Activated naive CD4-positive, alpha-beta T cell treated with anti-CD3 and anti-CD28 coated beads for 36 hours (primary cell): ENCODE data around the gene ZNF747. TPM values are rescaled to one million over a fixed set of nuclear protein-coding genes. Genes with fewer than 3 reads are reported as not detected.
A peak's percentile ranks its signal among the peaks of the same experiment; 100 is the strongest.

Experiments
- CTCF ChIA-PET: fragments of 350-600 bp; sonication (Branson Sonifier 250); formaldehyde crosslinking; loops from one replicate; lab custom pipeline; 2021; ENCODE audit warnings: antibody characterized with exemption; lab: Charles Lee
- DNase-seq: peaks from one replicate; pipeline ENCODE4 v3.0.0-alpha.2; 2020
- H3K27ac Mint-ChIP-seq: one replicate; pipeline ENCODE4 v1.8.0; 2021; ENCODE audit warnings: mild to moderate bottlenecking, mixed read lengths
- H3K27me3 Mint-ChIP-seq: one replicate; pipeline ENCODE4 v1.8.0; 2021; ENCODE audit warnings: low read depth, mixed read lengths
- H3K36me3 Mint-ChIP-seq: one replicate; pipeline ENCODE4 v1.8.0; 2021; ENCODE audit warnings: low read depth, mixed read lengths
- H3K4me1 Mint-ChIP-seq: one replicate; pipeline ENCODE4 v1.8.0; 2021; ENCODE audit warnings: low read depth, mixed read lengths
- H3K4me3 Mint-ChIP-seq: one replicate; pipeline ENCODE4 v1.8.0; 2021; ENCODE audit warnings: mild to moderate bottlenecking, moderate library complexity, mixed read lengths
- H3K9me3 Mint-ChIP-seq: one replicate; pipeline ENCODE4 v1.8.0; 2021; ENCODE audit warnings: mixed read lengths
- intact Hi-C: fragments of 100-400 bp; cut with micrococcal nuclease; formaldehyde crosslinking; loops from one replicate; pipeline ENCODE4 v1.15.1; 2023
- microRNA-seq: library from miRNA; unstranded; fragments of <30 nt; microRNA quantifications from one replicate; pipeline ENCODE4 v1.2.0, GENCODE V29; 2022; ENCODE audit warnings: borderline microRNAs expressed, borderline replicate concordance
- total RNA-seq, 2 experiments: library from RNA; stranded (reverse); gene quantifications; one replicate each; pipeline ENCODE4 v1.2.3, GENCODE V29; 2021

The ZNF747 gene
- total RNA-seq, 2 experiments from 2014 or later = 5.1 to 6.1 TPM

GRCh38 chr16:30491744-30492308 is 42.8 kb downstream of the ZNF747 start:
- H3K4me1 Mint-ChIP-seq = peaks cover 29% of the 10 kb centered on the region
- intact Hi-C loops = loop anchor here (1.0 to 2.0 kb wide), 2 partner anchors 21 to 35 kb away; partner anchors contain the start of gene ZNF768
- DNase-seq = peak; percentile 65

GRCh38 chr16:30491229-30491628 is 43.4 kb downstream of the ZNF747 start:
- no peaks in the 10 kb centered on the region for H3K9me3 Mint-ChIP-seq
- no peak for DNase-seq
- CTCF ChIA-PET = interaction anchor here (0.9 to 2.6 kb wide), 4 partner anchors 42 to 138 kb away, joined by 3 to 13 read pairs (median 4); partner anchors contain the start of gene ZNF747
- H3K27ac Mint-ChIP-seq = peak overlapping the region; percentile 59
- H3K4me1 Mint-ChIP-seq = peaks cover 31% of the 10 kb centered on the region
- intact Hi-C loops = no loop called here
- H3K27me3 Mint-ChIP-seq = no peaks in the 10 kb centered on the region
- no peak overlapping the region for H3K4me3 Mint-ChIP-seq
- peaks cover 55% of the 10 kb centered on the region for H3K36me3 Mint-ChIP-seq

More at GRCh38 chr16:30491744-30492308, 42.8 kb downstream of the ZNF747 start:
- no peaks in the 10 kb centered on the region for H3K9me3 Mint-ChIP-seq
- H3K27ac Mint-ChIP-seq = peak overlapping the region; percentile 59
- CTCF ChIA-PET = interaction anchor here (0.9 to 2.6 kb wide), 3 partner anchors 42 to 137 kb away, joined by 3 to 13 read pairs (median 4); partner anchors contain the start of gene ZNF747
- no peak overlapping the region for H3K4me3 Mint-ChIP-seq
- H3K27me3 Mint-ChIP-seq = no peaks in the 10 kb centered on the region
- H3K36me3 Mint-ChIP-seq = peaks cover 53% of the 10 kb centered on the region

GRCh38 chr16:30490210-30490609 is 44.4 kb downstream of the ZNF747 start:
- H3K4me1 Mint-ChIP-seq = peaks cover 31% of the 10 kb centered on the region
- intact Hi-C loops = no loop called here
- no peak for DNase-seq
- peaks cover 52% of the 10 kb centered on the region for H3K36me3 Mint-ChIP-seq
- H3K27me3 Mint-ChIP-seq = no peaks in the 10 kb centered on the region
- no peak overlapping the region for H3K4me3 Mint-ChIP-seq
- H3K27ac Mint-ChIP-seq = peak overlapping the region; percentile 54
- CTCF ChIA-PET = interaction anchor here (0.6 to 2.6 kb wide), 4 partner anchors 9 to 125 kb away, joined by 3 to 13 read pairs (median 5); no protein-coding TSS in a partner anchor
- H3K9me3 Mint-ChIP-seq = no peaks in the 10 kb centered on the region

- Mint-ChIP-seq H3K36me3 (peaks cover 49% of the 10 kb centered on the region), H3K4me3 (no peak overlapping the region), H3K4me1 (peaks cover 31% of the 10 kb centered on the region), H3K27ac (no peak overlapping the region), H3K9me3 (no peaks in the 10 kb centered on the region), H3K27me3 (no peaks in the 10 kb centered on the region)
- intact Hi-C loops = no loop called here
- DNase-seq = no peak
- CTCF ChIA-PET = interaction anchor here (0.6 to 2.6 kb wide), 7 partner anchors 10 to 59 kb away, joined by 3 to 13 read pairs (median 5); partner anchors contain the start of gene DCTPP1
These were observed 45.7 kb downstream of the ZNF747 start for GRCh38 chr16:30488764-30489605.

- Mint-ChIP-seq H3K4me1 (peaks cover 28% of the 10 kb centered on the region), H3K4me3 (no peak overlapping the region), H3K27me3 (no peaks in the 10 kb centered on the region), H3K9me3 (no peaks in the 10 kb centered on the region), H3K36me3 (peaks cover 53% of the 10 kb centered on the region), H3K27ac (no peak overlapping the region)
- CTCF ChIA-PET = interaction anchor here (1.0 to 1.2 kb wide), 2 partner anchors 13 to 36 kb away, joined by 3 read pairs; no protein-coding TSS in a partner anchor
- DNase-seq = no peak
- intact Hi-C loops = no loop called here
These were observed 48.7 kb downstream of the ZNF747 start for GRCh38 chr16:30485818-30486436.

GRCh38 chr16:30484887-30485286 is 49.8 kb downstream of the ZNF747 start:
- Mint-ChIP-seq H3K4me3 (no peak overlapping the region), H3K27me3 (no peaks in the 10 kb centered on the region), H3K4me1 (peaks cover 32% of the 10 kb centered on the region), H3K27ac (no peak overlapping the region), H3K36me3 (peaks cover 51% of the 10 kb centered on the region), H3K9me3 (no peaks in the 10 kb centered on the region)
- CTCF ChIA-PET = interaction anchor here (1.0 to 1.2 kb wide), 3 partner anchors 12 to 131 kb away, joined by 3 to 4 read pairs (median 3); no protein-coding TSS in a partner anchor
- DNase-seq = no peak
- intact Hi-C loops = no loop called here

- no peaks in the 10 kb centered on the region for H3K27me3 Mint-ChIP-seq
- peaks cover 24% of the 10 kb centered on the region for H3K4me1 Mint-ChIP-seq
- H3K36me3 Mint-ChIP-seq = peaks cover 41% of the 10 kb centered on the region
- no peak for DNase-seq
- CTCF ChIA-PET = interaction anchor here (0.7 kb wide), 1 partner anchor 306 kb away, joined by 3 read pairs; no protein-coding TSS in a partner anchor
- intact Hi-C loops = no loop called here
- no peak overlapping the region for H3K27ac Mint-ChIP-seq
- no peaks in the 10 kb centered on the region for H3K9me3 Mint-ChIP-seq
- H3K4me3 Mint-ChIP-seq = no peak overlapping the region
These were observed 52.3 kb downstream of the ZNF747 start for GRCh38 chr16:30482366-30482765.

- Mint-ChIP-seq H3K36me3 (peaks cover 47% of the 10 kb centered on the region), H3K27me3 (no peaks in the 10 kb centered on the region), H3K27ac (no peak overlapping the region)
These were observed 53.3 kb downstream of the ZNF747 start for GRCh38 chr16:30481381-30481780.

More at GRCh38 chr16:30481381-30481780, 53.3 kb downstream of the ZNF747 start:
- CTCF ChIA-PET = interaction anchor here (0.6 kb wide), 2 partner anchors 10 to 22 kb away, joined by 3 read pairs; no protein-coding TSS in a partner anchor
- intact Hi-C loops = no loop called here
- H3K9me3 Mint-ChIP-seq = no peaks in the 10 kb centered on the region
- no peak overlapping the region for H3K4me3 Mint-ChIP-seq
- H3K4me1 Mint-ChIP-seq = peaks cover 27% of the 10 kb centered on the region
- DNase-seq = no peak

Small RNAs within 50 kb of the gene (microRNA-seq; reads per million reads assigned to microRNA genes)
- 154 reads per million, percentile 64 among the genes with 10 or more reads in this experiment for gene MIR4518

Other genes starting within 250 kb of the ZNF747 start
- 10 to 100 TPM; 39.2 to 41.4 TPM for gene CD2BP2, start 179.6 kb downstream of the ZNF747 start, total RNA-seq
- 10 to 100 TPM; 36.6 to 38.4 TPM for gene TBC1D10B, start 164.4 kb downstream of the ZNF747 start, total RNA-seq
- gene MYL11, start 160.1 kb downstream of the ZNF747 start, total RNA-seq = under 1 TPM; 0.67 to 0.86 TPM
- gene SEPTIN1, start 152.3 kb downstream of the ZNF747 start, total RNA-seq = 100 to 1,000 TPM; 133 to 134 TPM
- 1 to 10 TPM; 5.3 to 6.0 TPM for gene ZNF48, start 139.4 kb downstream of the ZNF747 start, total RNA-seq
- gene ZNF771, start 127.3 kb downstream of the ZNF747 start, total RNA-seq = 1 to 10 TPM; 3.4 to 4.7 TPM
- gene DCTPP1, start 104.8 kb downstream of the ZNF747 start, total RNA-seq = 10 to 100 TPM; 69.9 to 73.0 TPM
- 10 to 100 TPM; 37.8 to 39.2 TPM for gene SEPHS2, start 89.0 kb downstream of the ZNF747 start, total RNA-seq
- gene ITGAL, start 62.1 kb downstream of the ZNF747 start, total RNA-seq = 10 to 100 TPM; 83.8 to 89.0 TPM
- 1 to 10 TPM; 7.8 to 8.3 TPM for gene ZNF768, start 8.3 kb downstream of the ZNF747 start, total RNA-seq
- 1 to 10 TPM; 7.6 to 9.5 TPM for gene ZNF764, start 23.5 kb upstream of the ZNF747 start, total RNA-seq
- gene ZNF688, start 36.9 kb upstream of the ZNF747 start, total RNA-seq = 1 to 10 TPM; 3.7 to 3.9 TPM
- gene ZNF785, start 50.8 kb upstream of the ZNF747 start, total RNA-seq = 10 to 100 TPM; 11.9 to 13.2 TPM
- gene ZNF689, start 75.5 kb upstream of the ZNF747 start, total RNA-seq = 10 to 100 TPM; 10.7 to 11.5 TPM
- 10 to 100 TPM; 50.6 to 52.4 TPM for gene PRR14, start 116.1 kb upstream of the ZNF747 start, total RNA-seq
- gene FBRS, start 123.6 kb upstream of the ZNF747 start, total RNA-seq = 10 to 100 TPM; 83.8 to 84.8 TPM
- 10 to 100 TPM; 52.3 to 55.2 TPM for gene SRCAP, start 164.3 kb upstream of the ZNF747 start, total RNA-seq
- 10 to 100 TPM; 23.3 to 26.4 TPM for gene PHKG2, start 213.6 kb upstream of the ZNF747 start, total RNA-seq
- 1 to 10 TPM; 2.0 to 2.3 TPM for gene CFAP119, start 227.2 kb upstream of the ZNF747 start, total RNA-seq
- 10 to 100 TPM; 51.1 to 61.0 TPM for gene RNF40, start 227.5 kb upstream of the ZNF747 start, total RNA-seq